HG03097 (cell line): ENCODE results near the gene ZNF804A.

Experiments used
- ATAC-seq: cut with Tn5 transposase; IDR thresholded peaks from one replicate; pipeline ENCODE4 v1.9.1; 2021; ENCODE audit not compliant: unreplicated experiment, low FRiP score

ZNF804A gene

GRCh38 chr2:184920451-184920965, 322.2 kb downstream of the ZNF804A start:
- no peak for ATAC-seq

GRCh38 chr2:184921676-184922075, 323.3 kb downstream of the ZNF804A start:
- ATAC-seq: no peak

GRCh38 chr2:184923751-184924150, 325.4 kb downstream of the ZNF804A start:
- ATAC-seq: no peak

- no peak for ATAC-seq
Observed at GRCh38 chr2:184927040-184927439, 328.7 kb downstream of the ZNF804A start.

GRCh38 chr2:184936761-184937160, 338.4 kb downstream of the ZNF804A start:
- no peak for ATAC-seq

GRCh38 chr2:184938221-184938985, 340.1 kb downstream of the ZNF804A start:
- no peak for ATAC-seq

GRCh38 chr2:184945326-184945725, 347.0 kb downstream of the ZNF804A start:
- no peak for ATAC-seq

GRCh38 chr2:184945824-184946223, 347.5 kb downstream of the ZNF804A start:
- no peak for ATAC-seq

- no peak for ATAC-seq
Observed at GRCh38 chr2:184956856-184957255, 358.5 kb downstream of the ZNF804A start.

GRCh38 chr2:184971546-184972068, 373.3 kb downstream of the ZNF804A start:
- no peak for ATAC-seq
